Left cardiac atrium (tissue), 4 donors: ENCODE data around the gene TPM4. TPM values are rescaled to one million over a fixed set of nuclear protein-coding genes. Genes with fewer than 3 reads are reported as not detected.

Source experiments
- ATAC-seq, 2 donors: fragments of 200-7000 bp; cut with Tn5 transposase; one replicate each; pipeline ENCODE4 v1.9.1; 2020; ENCODE audit warnings: mild to moderate bottlenecking in 2 of 2, moderate library complexity in 2 of 2
- DNase-seq: peaks from one replicate; pipeline ENCODE4 v3.0.0-alpha.2; 2020
- intact Hi-C, 2 donors: fragments of 100-400 bp; cut with DNase I; formaldehyde crosslinking; loops; one replicate each; pipeline versions ENCODE4 v1.14.1 to v1.15.1; 2022 to 2023
- total RNA-seq, 2 donors: library from RNA; stranded (reverse); fragmentation: NEBNext Ultra II Directional; extraction: Animal tissue kit (Norgen Biotek cat#: 25700); gene quantifications; one replicate each; pipeline ENCODE4 v1.2.1, GENCODE V29; 2021
- donor health status: DM: no; HTN: yes; CAD: no.
- donor health status: DM: no; HTN: yes; CAD: no; lungs with severe emphysema.
- donor health status: DM: yes; HTN: yes; CAD: no.
- donor health status: Dilated cardiomyopathy.

The TPM4 gene
- total RNA-seq, 2 donors from 2014 or later, result 183 to 310 TPM

- intact Hi-C loops, result no loop called here
- ATAC-seq (no peak), DNase-seq (no peak)
Measured at GRCh38 chr19:16039545-16039944, 36.8 kb upstream of the TPM4 start.

GRCh38 chr19:16040642-16041041 is 35.7 kb upstream of the TPM4 start:
- DNase-seq (no peak), ATAC-seq (no peak)
- intact Hi-C loops, result loop anchor here (5.0 kb wide), 2 partner anchors 72 to 142 kb away; partner anchors contain the start of gene RAB8A (in 1 of the 2)

- DNase-seq (peak; percentile 86), ATAC-seq (peak; percentile 92 to 94)
- intact Hi-C loops, result loop anchor here (5.0 kb wide), 2 partner anchors 71 to 141 kb away; partner anchors contain the start of gene RAB8A (in 1 of the 2)
Measured at GRCh38 chr19:16041299-16041990, 34.9 kb upstream of the TPM4 start.

- DNase-seq (no peak), ATAC-seq (no peak)
- intact Hi-C loops, result loop anchor here (5.0 kb wide), 2 partner anchors 70 to 140 kb away; partner anchors contain the start of gene RAB8A (in 1 of the 2)
Measured at GRCh38 chr19:16041991-16042386, 34.3 kb upstream of the TPM4 start.

- ATAC-seq, result no peak
- no peak for DNase-seq
- intact Hi-C loops, result loop anchor here (5.0 kb wide), 2 partner anchors 70 to 140 kb away; partner anchors contain the start of gene RAB8A (in 1 of the 2)
Measured at GRCh38 chr19:16042533-16043085, 33.7 kb upstream of the TPM4 start.

- DNase-seq (no peak), ATAC-seq (no peak)
- intact Hi-C loops, result loop anchor here (5.0 kb wide), 2 partner anchors 69 to 139 kb away; partner anchors contain the start of gene RAB8A (in 1 of the 2)
Measured at GRCh38 chr19:16043156-16043757, 33.0 kb upstream of the TPM4 start.

GRCh38 chr19:16044746-16045145 is 31.5 kb upstream of the TPM4 start:
- DNase-seq, result no peak
- ATAC-seq, result no peak
- intact Hi-C loops, result loop anchor here (5.0 kb wide), 2 partner anchors 68 to 138 kb away; partner anchors contain the start of gene RAB8A (in 1 of the 2)

GRCh38 chr19:16045171-16045570 is 31.1 kb upstream of the TPM4 start:
- DNase-seq (no peak), ATAC-seq (no peak)
- intact Hi-C loops, result no loop called here

- intact Hi-C loops, result no loop called here
- no peak for ATAC-seq
- no peak for DNase-seq
Measured at GRCh38 chr19:16045893-16046292, 30.4 kb upstream of the TPM4 start.

GRCh38 chr19:16048583-16048982 is 27.7 kb upstream of the TPM4 start:
- intact Hi-C loops, result no loop called here
- ATAC-seq (no peak), DNase-seq (no peak)

GRCh38 chr19:16051254-16052025 is 24.9 kb upstream of the TPM4 start:
- no peak for DNase-seq
- peak; percentile 50 to 66 for ATAC-seq
- intact Hi-C loops, result no loop called here

- ATAC-seq, result no peak
Measured at GRCh38 chr19:16052353-16052752, 23.9 kb upstream of the TPM4 start.

GRCh38 chr19:16057062-16057461 is 19.2 kb upstream of the TPM4 start:
- intact Hi-C loops, result no loop called here
- ATAC-seq, result no peak
- DNase-seq, result no peak

More at GRCh38 chr19:16052353-16052752, 23.9 kb upstream of the TPM4 start:
- no peak for DNase-seq
- intact Hi-C loops, result no loop called here

- ATAC-seq, result no peak
- DNase-seq, result no peak
- intact Hi-C loops, result no loop called here
Measured at GRCh38 chr19:16060294-16060693, 16.0 kb upstream of the TPM4 start.

- intact Hi-C loops, result no loop called here
- no peak for ATAC-seq
- DNase-seq, result no peak
Measured at GRCh38 chr19:16061943-16062342, 14.4 kb upstream of the TPM4 start.

GRCh38 chr19:16062789-16063188 is 13.5 kb upstream of the TPM4 start:
- intact Hi-C loops, result no loop called here
- DNase-seq (peak; percentile 46), ATAC-seq (peak in 1 of 2 donors; percentile 27)

- no peak for DNase-seq
- intact Hi-C loops, result no loop called here
- no peak for ATAC-seq
Measured at GRCh38 chr19:16064209-16064889, 11.9 kb upstream of the TPM4 start.

GRCh38 chr19:16066611-16067104 is 9.6 kb upstream of the TPM4 start:
- intact Hi-C loops, result no loop called here
- ATAC-seq (peak in 1 of 2 donors; percentile 51), DNase-seq (peak; percentile 59)
